ENCODE data around the gene ATP8A2. TPM values are rescaled to one million over a fixed set of nuclear protein-coding genes. Genes with fewer than 3 reads are reported as not detected.

ATP8A2 gene
- total and polyA plus RNA-seq, 2 of the 8 experiments (the other 6 are each of a cell fraction or from before 2014, with no cell fraction given): 2.4 to 8.3 TPM

DNA sequence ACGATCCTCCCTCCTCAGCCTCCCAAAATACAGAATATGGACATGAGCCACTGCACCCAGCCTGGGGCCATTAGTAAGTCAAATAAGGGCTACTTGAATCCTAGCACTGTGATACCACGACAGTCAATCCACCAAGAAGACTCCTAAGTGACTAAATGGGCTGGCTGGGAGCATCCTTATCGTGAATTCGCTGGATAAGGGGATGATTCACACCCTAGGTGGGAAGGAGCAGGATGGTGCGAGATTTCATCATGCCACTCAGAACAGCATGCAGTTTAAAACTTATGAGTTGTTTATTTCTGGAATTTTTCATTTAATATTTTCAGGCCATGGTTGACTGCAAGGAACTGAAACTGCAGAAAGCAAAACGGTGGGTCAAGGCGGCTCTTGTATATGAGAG is 30.2 kb downstream of the ATP8A2 start:
- FAIRE-seq (no peak), DNase-seq (ENCODE audit: low read depth in 1 of 2, low spot score in 2 of 2) (no peak)
- H3K14ac ChIP-seq (ENCODE audit: insufficient read length): no peak overlapping the region
- POLR2A ChIA-PET (ENCODE audit: partially characterized antibody): no interaction called here
- no peak overlapping the region for H3K27ac ChIP-seq (ENCODE audit: low read depth, low read length)
- H2BK5ac ChIP-seq (ENCODE audit: low read depth, low read length): no peak overlapping the region
- 93% methylated on average over 7 of the region's 7 CpGs; no CpG with 5 or more reads in 1 of the 2 experiments for WGBS, 2 experiments (ENCODE audit: extremely low coverage in 1 of 2, insufficient coverage in 1 of 2, insufficient read length in 1 of 2, insufficient replicate concordance in 2 of 2, low coverage in 1 of 2, low lambda C conversion rate in 2 of 2, missing lambda C conversion rate in 1 of 2)
- H2AK5ac ChIP-seq (ENCODE audit: low read depth, low read length): no peak overlapping the region
- H4K20me1 ChIP-seq (replicated peaks in 1 of 2; ENCODE audit: control insufficient read depth in 1 of 2, insufficient read depth in 2 of 2, low read length in 2 of 2): no peaks in the 10 kb centered on the region
- no peak overlapping the region for H3K4me3 ChIP-seq (ENCODE audit: extremely low read depth in 1 of 4, insufficient read depth in 2 of 4, low read depth in 3 of 4, low read length in 4 of 4)
- no peak overlapping the region for H3K18ac ChIP-seq (ENCODE audit: extremely low read depth, low read length)
- no peak overlapping the region for H3K56ac ChIP-seq (replicated peaks; ENCODE audit: insufficient read length, low read depth, low read length)
- CTCF ChIA-PET (ENCODE audit: partially characterized antibody): no interaction called here
- no peak overlapping the region for H2BK12ac ChIP-seq (ENCODE audit: low read depth, low read length)
- H4K8ac ChIP-seq (ENCODE audit: extremely low read depth, insufficient read depth, low read length): no peak overlapping the region
- H3K23me2 ChIP-seq (ENCODE audit: low read depth, low read length): no peaks in the 10 kb centered on the region
- TF ChIP-seq MAFK (IDR thresholded peaks at IDR 0.05; ENCODE audit: low read depth, low read length) (no peak), JUND (IDR thresholded peaks at IDR 0.05; ENCODE audit: low read length) (no peak), FOSL1 (IDR thresholded peaks at IDR 0.05; ENCODE audit: insufficient read depth, low read depth, low read length) (no peak), NRF1 (IDR thresholded peaks at IDR 0.05; ENCODE audit: low read depth, low read length) (no peak), TCF12 (IDR thresholded peaks at IDR 0.05; ENCODE audit: low read depth, low read length) (no peak), CHD1 (IDR thresholded peaks at IDR 0.05; ENCODE audit: low read depth, low read length) (no peak), YY1 (IDR thresholded peaks at IDR 0.05; ENCODE audit: low read depth, low read length) (no peak), CREB1 (IDR thresholded peaks at IDR 0.05) (no peak), CBX8 (IDR thresholded peaks at IDR 0.05; ENCODE audit: borderline replicate concordance, low read depth, low read length) (no peak), SP2 (IDR thresholded peaks at IDR 0.05; ENCODE audit: low read length) (no peak), SIX5 (IDR thresholded peaks at IDR 0.05; ENCODE audit: low read depth, low read length) (no peak)
- TF ChIP-seq, protein P1, sequence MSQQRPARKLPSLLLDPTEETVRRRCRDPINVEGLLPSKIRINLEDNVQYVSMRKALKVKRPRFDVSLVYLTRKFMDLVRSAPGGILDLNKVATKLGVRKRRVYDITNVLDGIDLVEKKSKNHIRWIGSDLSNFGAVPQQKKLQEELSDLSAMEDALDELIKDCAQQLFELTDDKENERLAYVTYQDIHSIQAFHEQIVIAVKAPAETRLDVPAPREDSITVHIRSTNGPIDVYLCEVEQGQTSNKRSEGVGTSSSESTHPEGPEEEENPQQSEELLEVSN (IDR thresholded peaks at IDR 0.05): no peak
- H3K4ac ChIP-seq (replicated peaks; ENCODE audit: insufficient read length, low read depth, low read length): no peak overlapping the region
- no peak overlapping the region for H4K5ac ChIP-seq (ENCODE audit: insufficient read length, low read depth, low read length)
- H3K4me1 ChIP-seq (replicated peaks in 1 of 4; ENCODE audit: control insufficient read depth in 3 of 4, insufficient read depth in 4 of 4, low read length in 3 of 4): peaks cover 0 to 4% (median 0%) of the 10 kb centered on the region in 4 experiments; a peak in 1 of 7 replicates
- no peak overlapping the region for H3K9ac ChIP-seq (replicated peaks in 1 of 4; ENCODE audit: extremely low read depth in 1 of 4, low read depth in 3 of 4, low read length in 3 of 4)
- no peak overlapping the region for H2BK15ac ChIP-seq (ENCODE audit: low read length)
- no peaks in the 10 kb centered on the region for H3K9me3 ChIP-seq (ENCODE audit: insufficient read depth in 2 of 2, low read depth in 1 of 2, low read length in 1 of 2)
- H3K23ac ChIP-seq (ENCODE audit: insufficient read length): no peak overlapping the region
- no peaks in the 10 kb centered on the region for H3K79me2 ChIP-seq (ENCODE audit: control insufficient read depth in 1 of 2, insufficient read depth in 2 of 2, low read length in 2 of 2)
- no peaks in the 10 kb centered on the region for H3K27me3 ChIP-seq (replicated peaks in 1 of 4; ENCODE audit: control insufficient read depth in 3 of 4, extremely low read depth in 1 of 4, insufficient read depth in 3 of 4, low read length in 3 of 4)
- H2AFZ ChIP-seq (ENCODE audit: low read length): no peak overlapping the region
- no peak overlapping the region for H4K91ac ChIP-seq (replicated peaks; ENCODE audit: insufficient read length, low read length)
- H2BK120ac ChIP-seq (replicated peaks; ENCODE audit: low read depth, low read length): no peak overlapping the region
- no peaks in the 10 kb centered on the region for H3K36me3 ChIP-seq (ENCODE audit: control insufficient read depth in 2 of 4, insufficient read depth in 4 of 4, low read length in 3 of 4)
- H3K4me2 ChIP-seq (ENCODE audit: insufficient read depth in 1 of 2, low read depth in 2 of 2, low read length in 2 of 2): no peak overlapping the region
- no peaks in the 10 kb centered on the region for H3K79me1 ChIP-seq (ENCODE audit: low read depth, low read length)
- H2BK20ac ChIP-seq (ENCODE audit: low read length): no peak overlapping the region

Data from H1 (cell line).